Keratinocyte (primary cell): ENCODE data around the gene DCAF6. TPM values are rescaled to one million over a fixed set of nuclear protein-coding genes. Genes with fewer than 3 reads are reported as not detected.

Experiments used
- DNase-seq: peaks from one replicate; pipeline ENCODE4 v3.0.0-alpha.2; 2011; ENCODE audit warnings: low read depth, missing footprints, low spot score
- FAIRE-seq: peaks from 2 replicates; lab custom pipeline; 2011; peaks lifted over from hg19 to GRCh38; lab: Jason Lieb, UNC
- H2AFZ ChIP-seq: 2 replicates; pipeline ENCODE4 v1.6.0; 2012; ENCODE audit warnings: low read length, control low read depth, inconsistent platforms; ENCODE audit not compliant: control insufficient read depth
- H3K27ac ChIP-seq: 2 replicates; pipeline ENCODE4 v1.5.1; 2011; ENCODE audit warnings: low read length; ENCODE audit not compliant: control insufficient read depth, insufficient read depth
- H3K27me3 ChIP-seq: 3 replicates; pipeline ENCODE4 v1.6.0; 2011; ENCODE audit warnings: low read length; ENCODE audit not compliant: control insufficient read depth, insufficient read depth; ENCODE audit errors: extremely low read depth
- H3K36me3 ChIP-seq, 2 experiments: 2 replicates in 1 of 2; 3 replicates in 1 of 2; pipeline ENCODE4 v1.5.1; 2011; ENCODE audit warnings: low read length in 2 of 2, mild to moderate bottlenecking in 1 of 2; ENCODE audit not compliant: control insufficient read depth in 2 of 2, insufficient read depth in 2 of 2; ENCODE audit errors: extremely low read depth in 1 of 2
- H3K4me1 ChIP-seq: 3 replicates; pipeline ENCODE4 v1.5.1; 2011; ENCODE audit warnings: low read length; ENCODE audit not compliant: control insufficient read depth, insufficient read depth; ENCODE audit errors: extremely low read depth
- H3K4me2 ChIP-seq: 3 replicates; pipeline ENCODE4 v1.6.0; 2011; ENCODE audit warnings: low read depth, low read length; ENCODE audit not compliant: control insufficient read depth, insufficient read depth; ENCODE audit errors: extremely low read depth
- H3K4me3 ChIP-seq, 3 experiments: fragments of 200-600 bp in 1 of 3; sonication (generic) in 1 of 3; 2 replicates in 2 of 3; 3 replicates in 1 of 3; pipeline ENCODE4 v1.5.1; 2011 to 2016; ENCODE audit warnings: low read length in 3 of 3, mild to moderate bottlenecking in 3 of 3, control low read depth in 2 of 3, inconsistent platforms in 1 of 3, low read depth in 1 of 3, mixed read lengths in 1 of 3, mixed run types in 1 of 3, moderate library complexity in 1 of 3; ENCODE audit not compliant: control insufficient read depth in 2 of 3, insufficient read depth in 2 of 3; ENCODE audit errors: extremely low read depth in 1 of 3
- H3K79me2 ChIP-seq: 2 replicates; pipeline ENCODE4 v1.6.0; 2012; ENCODE audit warnings: low read length; ENCODE audit not compliant: control insufficient read depth, insufficient read depth
- H3K9ac ChIP-seq: 3 replicates; pipeline ENCODE4 v1.6.0; 2011; ENCODE audit warnings: low read length; ENCODE audit not compliant: control insufficient read depth, insufficient read depth; ENCODE audit errors: extremely low read depth
- H3K9me1 ChIP-seq: 3 replicates; pipeline ENCODE4 v1.6.0; 2011; ENCODE audit warnings: low read length; ENCODE audit not compliant: control insufficient read depth, insufficient read depth; ENCODE audit errors: extremely low read depth
- H3K9me3 ChIP-seq: 2 replicates; pipeline ENCODE4 v1.5.1; 2012; ENCODE audit warnings: low read depth, low read length; ENCODE audit not compliant: control insufficient read depth
- H4K20me1 ChIP-seq: 3 replicates; pipeline ENCODE4 v1.6.0; 2011; ENCODE audit warnings: low read length; ENCODE audit not compliant: control insufficient read depth, insufficient read depth; ENCODE audit errors: extremely low read depth
- CTCF ChIP-seq, 3 experiments: IDR thresholded peaks in 1 of 3; conservative IDR thresholded peaks in 1 of 3; optimal IDR thresholded peaks in 1 of 3; 2 replicates in 2 of 3; 3 replicates in 1 of 3; pipeline versions ENCODE3 to v1.5.1; 2011; ENCODE audit warnings: low read length in 3 of 3, mild to moderate bottlenecking in 3 of 3, moderate library complexity in 2 of 3, control low read depth in 1 of 3, inconsistent platforms in 1 of 3; ENCODE audit not compliant: insufficient read depth in 2 of 3; ENCODE audit errors: extremely low read depth in 1 of 3
- EZH2 ChIP-seq: IDR thresholded peaks from one replicate; pipeline ENCODE4 v1.6.1; 2012; ENCODE audit warnings: inconsistent platforms, mild to moderate bottlenecking, low read length, moderate library complexity
- dilution Hi-C: fragments of 300-500 bp; cut with MboI; formaldehyde crosslinking; loops from one replicate; pipeline ENCODE4 v1.7.0; 2020; ENCODE audit warnings: low sequenced_read_pairs; ENCODE audit not compliant: extremely low pct_ligation_motif_present
- polyA plus RNA-seq, 5 experiments: library from polyadenylated mRNA; depleted of rRNA in 3 of 5; stranded (reverse) in 3 of 5; stranded (forward) in 1 of 5; unstranded in 1 of 5; fragments of >200 nt; gene quantifications; 1 replicate in 1 of 5; 2 replicates in 3 of 5; 3 replicates in 1 of 5; pipeline versions ENCODE4 v1.2.1 to v1.2.3, GENCODE V29; 2011 to 2012; ENCODE audit warnings: missing spikeins in 2 of 5, low read depth in 1 of 5, low replicate concordance in 1 of 5

Gene DCAF6
- polyA plus RNA-seq, 1 donor (not counting 4 experiments of a cell fraction or from before 2014, with no cell fraction given): 109 TPM

GRCh38 chr1:168095476-168095875 lies 159.0 kb downstream of the DCAF6 start:
- dilution Hi-C loops: no loop called here
- Histone ChIP-seq H2AFZ (no peak overlapping the region), H3K27ac (no peak overlapping the region), H3K9ac (no peak overlapping the region), H3K27me3 (no peaks in the 10 kb centered on the region), H3K4me3 (no peak overlapping the region), H3K9me3 (no peaks in the 10 kb centered on the region), H3K4me1 (no peaks in the 10 kb centered on the region), H4K20me1 (no peaks in the 10 kb centered on the region), H3K36me3 (peaks cover 0 to 3% of the 10 kb centered on the region in 2 experiments), H3K9me1 (no peaks in the 10 kb centered on the region), H3K79me2 (no peaks in the 10 kb centered on the region), H3K4me2 (no peak overlapping the region)
- no peak for TF ChIP-seq EZH2
- TF ChIP-seq CTCF (optimal IDR thresholded peaks at IDR 0.05 in 1 of 3, IDR thresholded peaks at IDR 0.05 in 1 of 3, conservative IDR thresholded peaks at IDR 0.05 in 1 of 3; ENCODE audit: extremely low read depth in 1 of 3, insufficient read depth in 2 of 3, low read length in 3 of 3): no peak
- DNase-seq (no peak), FAIRE-seq (no peak)

GRCh38 chr1:168096296-168097165 lies 160.0 kb downstream of the DCAF6 start:
- Histone ChIP-seq H3K36me3 (peaks cover 0 to 3% of the 10 kb centered on the region in 2 experiments), H3K4me1 (no peaks in the 10 kb centered on the region), H3K9me1 (no peaks in the 10 kb centered on the region), H2AFZ (no peak overlapping the region), H3K79me2 (no peaks in the 10 kb centered on the region), H3K4me3 (no peak overlapping the region), H4K20me1 (no peaks in the 10 kb centered on the region), H3K27me3 (no peaks in the 10 kb centered on the region), H3K4me2 (no peak overlapping the region), H3K9me3 (no peaks in the 10 kb centered on the region), H3K27ac (no peak overlapping the region), H3K9ac (no peak overlapping the region)
- no peak for TF ChIP-seq EZH2
- no peak for TF ChIP-seq CTCF (optimal IDR thresholded peaks at IDR 0.05 in 1 of 3, IDR thresholded peaks at IDR 0.05 in 1 of 3, conservative IDR thresholded peaks at IDR 0.05 in 1 of 3; ENCODE audit: extremely low read depth in 1 of 3, insufficient read depth in 2 of 3, low read length in 3 of 3)
- DNase-seq (no peak), FAIRE-seq (no peak)
- dilution Hi-C loops: no loop called here
